Cardiac muscle cell (in vitro differentiated cells and primary cell): ENCODE data around the gene RAI14. TPM values are rescaled to one million over a fixed set of nuclear protein-coding genes. Genes with fewer than 3 reads are reported as not detected.

Experiments
- DNase-seq, 2 donors: peaks; one replicate each; pipeline versions ENCODE4 v3.0.0 to v3.0.0-alpha.2; 2010 to 2017; ENCODE audit warnings: low read depth in 1 of 2, low spot score in 1 of 2
- H3K27ac ChIP-seq: fragments of 200-600 bp; sonication (generic); 2 replicates; pipeline ENCODE4 v1.5.1; 2016
- H3K27me3 ChIP-seq: fragments of 200-600 bp; sonication (generic); 2 replicates; pipeline ENCODE4 v1.6.0; 2016; ENCODE audit warnings: control low read depth
- H3K36me3 ChIP-seq: fragments of 200-600 bp; sonication (generic); 2 replicates; pipeline ENCODE4 v1.5.1; 2016; ENCODE audit warnings: control low read depth
- H3K4me1 ChIP-seq: fragments of 200-600 bp; sonication (generic); 2 replicates; pipeline ENCODE4 v1.8.1; 2017; ENCODE audit warnings: low read depth, mild to moderate bottlenecking, mixed run types
- H3K4me3 ChIP-seq: fragments of 200-600 bp; sonication (generic); 2 replicates; pipeline ENCODE4 v1.5.1; 2016; ENCODE audit warnings: mild to moderate bottlenecking
- H3K9me3 ChIP-seq: fragments of 200-600 bp; sonication (generic); 2 replicates; pipeline ENCODE4 v1.5.1; 2017; ENCODE audit warnings: low read depth, mild to moderate bottlenecking, control low read depth
- CTCF ChIP-seq: IDR thresholded peaks from 2 replicates; pipeline ENCODE4 v1.5.1; 2012; ENCODE audit warnings: low read depth, mild to moderate bottlenecking, low read length
- polyA plus RNA-seq: library from polyadenylated mRNA; unstranded; fragments of >200 nt; fragmentation: Nextera tagmentation; extraction: Ambion mirVana; gene quantifications from 2 replicates; pipeline ENCODE4 v1.2.1, GENCODE V29; 2016
- total RNA-seq: library from RNA; depleted of rRNA; stranded (reverse); fragments of >200 nt; gene quantifications from 2 replicates; pipeline ENCODE4 v1.2.3, GENCODE V29; 2016

Gene RAI14
- total and polyA plus RNA-seq, 2 experiments from 2014 or later, result 9.6 to 11.6 TPM

DNA sequence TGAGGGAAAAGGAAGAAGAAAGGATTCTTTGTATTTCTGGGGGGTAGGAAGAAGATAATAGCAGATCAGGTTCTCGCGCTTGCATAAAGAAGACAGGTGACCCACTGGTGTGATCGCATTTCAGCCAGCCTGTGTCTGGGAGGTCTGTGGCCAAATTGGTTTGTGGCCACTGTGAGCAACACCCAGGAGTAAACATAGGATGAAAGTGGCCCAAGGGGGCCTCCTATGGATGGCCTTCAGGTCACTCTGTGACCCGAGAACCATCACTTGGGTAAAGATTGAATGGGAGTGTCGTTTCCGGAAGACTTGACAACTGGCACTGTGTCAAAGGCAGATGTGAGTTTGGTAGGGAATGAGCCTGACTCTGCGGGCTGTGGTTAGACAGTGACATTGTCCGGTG, 34.2 kb downstream of the RAI14 start:
- Histone ChIP-seq H3K27ac (no peak overlapping the region), H3K36me3 (no peaks in the 10 kb centered on the region)

DNA sequence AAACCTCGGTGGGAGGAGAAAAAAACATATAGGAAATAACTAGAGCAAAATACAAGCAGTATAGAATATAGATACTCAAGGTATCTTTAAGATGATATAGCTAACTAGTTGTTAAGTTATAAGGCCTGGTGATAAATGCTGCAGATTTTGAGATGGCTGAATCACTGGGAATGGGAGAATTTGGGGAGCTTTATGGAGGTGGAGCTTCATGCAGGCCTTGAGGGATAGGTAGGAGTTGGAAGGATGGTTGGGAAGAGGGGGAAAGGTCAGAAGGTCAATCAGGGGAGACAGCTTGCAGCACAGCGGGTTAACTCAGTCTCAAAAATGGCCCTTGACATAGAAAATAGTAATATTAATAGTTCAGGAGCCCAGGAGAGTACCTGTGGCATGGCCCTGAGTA, 34.8 kb downstream of the RAI14 start:
- H3K4me1 ChIP-seq, result peaks cover 21% of the 10 kb centered on the region
- DNase-seq, result no peak
- H3K9me3 ChIP-seq, result no peaks in the 10 kb centered on the region
- no peak overlapping the region for H3K27ac ChIP-seq
- H3K36me3 ChIP-seq, result no peaks in the 10 kb centered on the region
- no peak for TF ChIP-seq CTCF
- H3K4me3 ChIP-seq, result no peak overlapping the region
- no peaks in the 10 kb centered on the region for H3K27me3 ChIP-seq

More for the DNA sequence above, 34.2 kb downstream of the RAI14 start:
- no peak for TF ChIP-seq CTCF
- peaks cover 26% of the 10 kb centered on the region for H3K4me1 ChIP-seq
- DNase-seq, result no peak
- H3K27me3 ChIP-seq, result no peaks in the 10 kb centered on the region
- no peak overlapping the region for H3K4me3 ChIP-seq
- H3K9me3 ChIP-seq, result no peaks in the 10 kb centered on the region

GRCh38 chr5:34691326-34691725, 35.2 kb downstream of the RAI14 start:
- Histone ChIP-seq H3K4me3 (no peak overlapping the region), H3K36me3 (no peaks in the 10 kb centered on the region), H3K9me3 (no peaks in the 10 kb centered on the region), H3K27ac (no peak overlapping the region), H3K4me1 (peaks cover 16% of the 10 kb centered on the region), H3K27me3 (no peaks in the 10 kb centered on the region)
- no peak for TF ChIP-seq CTCF
- peak in 1 of 2 donors; percentile 49 for DNase-seq

- H3K27me3 ChIP-seq, result no peaks in the 10 kb centered on the region
- no peak overlapping the region for H3K4me3 ChIP-seq
- TF ChIP-seq CTCF, result no peak
- no peak for DNase-seq
- H3K9me3 ChIP-seq, result no peaks in the 10 kb centered on the region
- H3K4me1 ChIP-seq, result peaks cover 5% of the 10 kb centered on the region
- no peak overlapping the region for H3K27ac ChIP-seq
- H3K36me3 ChIP-seq, result no peaks in the 10 kb centered on the region
These were observed 36.7 kb downstream of the RAI14 start for GRCh38 chr5:34692786-34693185.

- Histone ChIP-seq H3K27ac (peak overlapping the region; percentile 19), H3K36me3 (no peaks in the 10 kb centered on the region), H3K27me3 (no peaks in the 10 kb centered on the region), H3K9me3 (no peaks in the 10 kb centered on the region), H3K4me1 (no peaks in the 10 kb centered on the region), H3K4me3 (no peak overlapping the region)
- DNase-seq, result no peak
- no peak for TF ChIP-seq CTCF
These were observed 37.9 kb downstream of the RAI14 start for GRCh38 chr5:34694012-34694411.

DNA sequence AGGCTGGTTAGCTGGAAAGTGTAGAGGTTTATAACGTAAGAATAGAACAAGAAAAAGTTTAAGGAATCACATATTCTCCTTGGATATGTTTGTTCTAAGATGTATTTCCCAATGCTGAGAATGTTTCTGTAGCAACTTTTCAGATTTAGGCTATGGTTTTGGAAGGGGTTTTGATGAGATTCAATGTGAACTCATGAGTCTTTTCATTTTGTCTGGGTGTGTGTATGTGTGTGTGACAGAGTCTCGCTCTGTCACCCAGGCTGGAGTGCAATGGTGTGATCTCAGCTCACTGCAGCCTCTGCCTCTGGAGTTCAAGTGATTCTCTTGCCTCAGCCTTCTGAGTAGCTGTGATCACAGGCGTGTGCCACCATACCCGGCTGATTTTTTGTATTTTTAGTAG, 38.6 kb downstream of the RAI14 start:
- DNase-seq, result no peak
- peaks cover 2% of the 10 kb centered on the region for H3K4me1 ChIP-seq
- H3K36me3 ChIP-seq, result no peaks in the 10 kb centered on the region
- no peak overlapping the region for H3K4me3 ChIP-seq
- TF ChIP-seq CTCF, result no peak
- no peaks in the 10 kb centered on the region for H3K9me3 ChIP-seq
- peak overlapping the region; percentile 42 for H3K27ac ChIP-seq
- no peaks in the 10 kb centered on the region for H3K27me3 ChIP-seq
